HT1080 (cell line): ENCODE measurements around the gene GOLGA6C. TPM values are rescaled to one million over a fixed set of nuclear protein-coding genes. Genes with fewer than 3 reads are reported as not detected.
A peak's percentile ranks its signal among the peaks of the same experiment; 100 is the strongest.
"Not testable (repeated sequence)": the region's sequence is repeated elsewhere in the genome, so short reads cannot be mapped to it uniquely, and the experiment has no call there.

Experiments
- DNase-seq: peaks from one replicate; pipeline ENCODE4 v3.0.0-alpha.2; 2015; ENCODE audit warnings: low read depth
- total RNA-seq: library from RNA; depleted of rRNA; stranded (reverse); fragments of >200 nt; shearing (Covaris generic); gene quantifications from 2 replicates; pipeline ENCODE4 v1.2.3, GENCODE V29; 2014

The GOLGA6C gene
- total RNA-seq, 1 experiment from 2014 or later: not detected

GRCh38 chr15:75248991-75249390, 9.1 kb upstream of the GOLGA6C start:
- not testable (repeated sequence) for DNase-seq

DNA sequence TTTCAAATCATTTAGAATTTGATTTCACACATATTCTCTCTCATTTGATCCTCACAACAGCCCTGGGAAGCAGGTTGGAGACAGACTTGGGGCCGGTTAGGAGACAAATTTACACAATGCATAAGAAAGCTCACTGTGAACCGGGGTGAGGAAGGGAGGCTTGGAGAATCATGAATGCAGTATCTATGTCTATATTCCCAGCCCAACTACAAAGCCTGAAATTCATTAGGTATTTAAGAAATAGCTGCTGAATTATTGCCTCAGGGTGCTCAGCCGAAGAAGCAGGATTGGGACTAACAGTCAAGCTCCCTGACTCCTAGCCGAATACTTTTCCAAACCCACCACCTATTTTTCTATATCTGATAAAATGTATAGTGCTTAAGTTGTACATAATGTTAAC, 8.4 kb upstream of the GOLGA6C start:
- DNase-seq: no peak

GRCh38 chr15:75251343-75251742, 6.8 kb upstream of the GOLGA6C start:
- not testable (repeated sequence) for DNase-seq

DNA sequence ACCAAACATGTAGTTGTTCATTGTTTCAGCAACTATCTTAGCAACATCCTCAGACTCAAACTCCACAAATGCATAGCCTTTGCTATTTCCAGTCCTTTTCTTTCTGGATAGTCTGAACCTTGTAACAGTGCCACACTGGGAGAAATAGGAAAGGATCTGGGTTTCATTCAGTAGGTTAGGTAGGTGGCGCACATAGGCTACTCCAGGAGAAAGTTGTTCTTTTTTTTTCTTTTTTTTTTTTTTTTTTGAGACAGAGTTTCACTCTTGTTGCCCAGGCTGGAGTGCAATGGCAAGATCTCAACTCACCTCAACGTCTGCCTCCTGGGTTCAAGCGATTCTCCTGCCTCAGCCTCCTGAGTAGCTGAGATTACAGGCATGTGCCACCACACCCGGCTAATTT, 5.8 kb upstream of the GOLGA6C start:
- DNase-seq: peak; percentile 15

DNA sequence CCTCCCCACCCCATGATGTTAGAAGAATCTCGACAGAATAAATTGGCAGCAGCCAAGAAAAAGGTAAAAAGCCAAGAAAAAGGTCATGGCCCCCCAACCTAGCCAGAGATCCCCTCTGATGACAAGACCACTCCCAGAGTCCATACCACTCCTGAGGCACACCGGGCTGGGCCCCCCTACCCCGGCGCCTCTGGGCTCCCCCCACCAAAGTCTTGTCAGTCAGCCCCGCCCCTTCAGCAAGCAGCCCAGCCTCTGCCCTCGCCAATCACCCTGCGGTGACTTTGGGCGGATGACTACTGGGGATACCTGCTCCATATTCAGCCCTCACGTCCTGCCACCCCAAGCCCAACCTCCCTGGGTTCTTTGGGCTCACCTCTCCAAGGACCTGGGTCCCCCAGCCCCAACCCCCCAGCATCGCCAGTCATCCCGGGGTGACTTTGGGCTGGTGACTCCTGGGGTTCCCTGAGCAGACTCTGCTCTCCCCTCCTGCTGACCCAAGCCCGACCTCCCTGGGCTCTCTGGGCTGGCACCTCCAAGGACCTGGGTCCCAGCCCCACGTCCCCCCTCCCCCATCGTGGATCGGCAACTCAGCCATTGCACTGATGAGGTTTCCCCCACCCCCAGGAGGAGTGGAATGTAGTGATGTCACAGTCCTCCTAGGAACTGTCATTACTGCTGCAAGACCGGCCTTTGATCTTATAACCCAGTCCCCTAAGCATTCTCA, 648 bp downstream of the GOLGA6C start:
- DNase-seq: not testable (repeated sequence)

- DNase-seq: not testable (repeated sequence)
Measured at GRCh38 chr15:75259873-75260272, 1.7 kb downstream of the GOLGA6C start.

DNA sequence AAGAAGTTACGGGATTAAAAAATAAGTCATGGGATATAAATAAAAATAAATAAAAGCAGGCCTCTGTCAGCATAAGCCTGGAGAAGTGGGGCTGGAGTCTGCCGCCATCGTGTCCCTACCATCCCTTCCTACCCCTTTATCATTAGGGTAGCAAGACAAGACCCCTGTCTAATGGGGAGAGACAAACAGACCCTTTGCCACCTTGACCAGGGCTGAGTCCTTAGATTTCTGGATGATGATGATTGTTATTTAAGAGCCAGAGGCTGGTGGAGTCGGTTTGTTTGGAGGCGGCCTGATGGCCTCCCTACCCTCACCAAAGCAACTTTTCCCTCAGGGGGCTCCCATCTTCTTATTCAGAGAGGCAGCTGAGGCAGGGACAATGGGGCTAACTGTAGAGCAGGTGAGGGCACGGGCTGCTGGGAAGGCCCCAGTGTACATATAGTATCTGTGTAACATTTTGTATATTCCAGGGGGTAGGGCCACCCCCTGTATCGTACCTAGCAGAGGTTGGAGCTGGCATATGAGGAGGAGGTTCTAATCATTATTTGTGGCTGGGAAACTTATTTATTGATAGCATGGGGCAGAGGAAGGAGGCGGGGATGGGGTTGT, 15.7 kb downstream of the GOLGA6C start:
- not testable (repeated sequence) for DNase-seq

DNA sequence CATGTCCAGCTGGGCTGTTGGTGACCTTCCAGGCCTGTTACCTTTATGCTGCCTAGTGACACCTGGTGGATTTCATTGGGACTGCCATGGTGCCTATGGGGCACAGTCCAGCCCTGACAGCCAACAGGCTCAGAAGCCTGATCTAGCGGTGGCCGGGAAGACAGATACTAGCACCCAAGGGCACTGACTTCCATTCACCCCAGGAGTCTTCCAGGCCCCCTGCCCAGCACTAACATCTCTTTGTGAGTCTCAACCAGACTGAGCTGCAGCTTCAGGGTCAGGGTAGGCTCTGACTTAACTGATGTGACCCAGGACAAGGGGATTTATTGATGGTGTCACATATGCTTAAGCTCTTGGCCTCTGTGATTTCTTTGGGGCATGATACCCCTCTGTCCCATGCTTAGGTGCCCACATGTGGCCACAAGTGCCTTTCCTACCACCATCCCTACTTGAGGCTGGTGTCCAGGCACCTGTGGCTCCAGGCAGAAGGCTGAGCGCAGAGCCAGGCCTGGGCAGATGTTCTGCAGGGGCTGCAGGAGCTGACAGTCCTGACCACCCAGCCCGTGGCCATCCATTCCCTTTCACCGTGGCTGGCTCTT, 16.5 kb downstream of the GOLGA6C start:
- not testable (repeated sequence) for DNase-seq

- not testable (repeated sequence) for DNase-seq
Measured at GRCh38 chr15:75275617-75276016, 17.5 kb downstream of the GOLGA6C start.

- DNase-seq: not testable (repeated sequence)
Measured at GRCh38 chr15:75278497-75278896, 20.4 kb downstream of the GOLGA6C start.

DNA sequence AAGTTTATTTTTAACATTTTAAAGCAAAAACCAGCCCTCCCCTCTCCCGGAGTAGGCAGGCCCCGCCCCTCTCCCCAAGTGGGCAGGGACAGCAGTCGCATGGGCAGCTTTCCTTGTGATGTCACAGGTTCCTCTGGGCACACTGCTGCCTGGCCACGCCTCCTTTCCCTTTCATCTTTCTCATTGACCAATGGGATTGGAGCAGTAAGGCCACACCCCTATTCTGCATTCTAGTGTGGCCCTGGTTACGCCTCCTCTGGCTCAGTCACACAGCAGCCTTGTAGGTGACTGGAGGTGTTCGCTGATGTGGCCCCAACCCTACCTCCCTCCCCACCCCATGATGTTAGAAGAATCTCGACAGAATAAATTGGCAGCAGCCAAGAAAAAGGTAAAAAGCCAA, 24.4 kb downstream of the GOLGA6C start, which contains the start of gene GOLGA6D:
GOLGA6D (plus strand) TSS at position 264 of the 400 bp plus-strand sequence; CDS start at position 305, 41 bp downstream.
- DNase-seq: not testable (repeated sequence)

GRCh38 chr15:75284152-75284551, 26.0 kb downstream of the GOLGA6C start:
- not testable (repeated sequence) for DNase-seq

GRCh38 chr15:75293660-75294059, 35.5 kb downstream of the GOLGA6C start:
- DNase-seq: not testable (repeated sequence)

- DNase-seq: not testable (repeated sequence)
Measured at GRCh38 chr15:75298541-75299310, 40.6 kb downstream of the GOLGA6C start.

- DNase-seq: not testable (repeated sequence)
Measured at GRCh38 chr15:75299311-75299688, 41.2 kb downstream of the GOLGA6C start.

DNA sequence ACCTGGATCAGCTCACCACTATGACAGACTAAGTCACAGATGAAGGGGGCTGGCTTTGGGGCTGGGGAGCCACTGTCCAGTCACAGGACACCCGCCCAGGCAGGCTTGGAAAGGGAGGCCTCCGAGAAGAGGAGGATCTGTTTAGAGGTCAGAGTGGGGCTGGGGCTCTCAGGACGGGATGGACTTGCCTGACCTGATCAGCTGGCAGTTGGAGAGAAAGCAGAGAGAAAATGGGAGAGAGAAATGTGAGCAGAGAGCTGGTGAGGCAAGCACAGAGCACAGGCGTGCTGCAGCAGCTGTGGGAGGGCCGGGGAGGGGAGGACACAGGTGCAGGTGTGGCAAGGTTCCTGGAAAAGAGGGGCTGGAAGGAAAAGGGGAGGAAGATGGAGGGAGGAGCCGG, 41.9 kb downstream of the GOLGA6C start:
- DNase-seq: not testable (repeated sequence)

- DNase-seq: no peak
Measured at GRCh38 chr15:75302318-75302717, 44.2 kb downstream of the GOLGA6C start.

DNA sequence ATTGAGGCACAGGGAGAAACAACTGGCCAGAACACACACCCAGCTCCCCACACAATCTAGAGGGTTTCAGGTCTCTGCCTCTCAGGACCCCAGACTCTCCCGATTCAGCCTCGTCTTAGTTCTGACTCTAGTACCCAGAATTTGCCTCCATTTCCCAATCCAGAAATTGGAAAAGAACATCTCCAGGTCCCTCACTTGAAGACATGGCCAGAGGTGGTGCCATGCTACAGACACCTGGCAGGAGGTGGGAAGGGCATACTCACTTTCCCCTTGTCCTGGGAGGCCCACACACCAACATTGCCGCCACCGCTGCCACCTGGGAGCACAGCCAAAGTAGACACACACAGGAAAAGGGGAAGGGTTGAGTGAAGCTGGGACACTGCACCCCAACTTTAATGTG, 44.6 kb downstream of the GOLGA6C start:
- not testable (repeated sequence) for DNase-seq

DNA sequence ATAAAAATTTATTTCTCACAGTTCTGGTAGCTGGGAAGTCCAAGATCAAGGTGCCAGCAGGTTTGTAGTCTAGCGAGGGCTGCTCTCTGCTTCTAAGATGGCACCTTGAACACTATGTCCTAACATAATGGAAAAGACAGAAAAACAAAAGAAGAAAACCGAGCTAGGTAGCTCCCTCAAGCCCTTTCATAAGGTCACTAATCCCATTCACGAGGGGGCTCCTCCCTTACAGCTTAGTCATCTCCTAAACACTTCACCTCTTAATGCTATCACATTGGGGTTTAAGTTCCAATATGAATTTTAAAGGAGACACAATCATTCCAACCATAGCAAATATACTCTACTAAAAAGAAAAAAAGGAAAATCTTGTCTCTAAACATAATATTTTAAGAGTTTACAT, 48.1 kb downstream of the GOLGA6C start:
- no peak for DNase-seq

- peak; percentile 57 for DNase-seq
Measured at GRCh38 chr15:75307778-75308390, 49.8 kb downstream of the GOLGA6C start.

GRCh38 chr15:75309711-75310110, 51.6 kb downstream of the GOLGA6C start:
- no peak for DNase-seq
